Endothelial cell of umbilical vein (primary cell): Measurements from ENCODE around the gene ROCK2. TPM values are rescaled to one million over a fixed set of nuclear protein-coding genes. Genes with fewer than 3 reads are reported as not detected.

Experiments
- BruUV-seq: library from RNA; stranded (reverse); fragments of 400-500 nt; replicated peaks from 2 replicates; lab custom pipeline; 2021; lab: Mats Ljungman, UMichigan
- CTCF ChIA-PET: fragments of 300-600, 350-600 bp; sonication (Branson Sonifier 250); formaldehyde crosslinking; loops from one replicate; lab custom pipeline; 2021; ENCODE audit warnings: antibody characterized with exemption, inconsistent platforms; lab: Charles Lee
- POLR2A ChIA-PET: fragments of 300-600, 350-600 bp; sonication (Branson Sonifier 250); formaldehyde crosslinking; loops from one replicate; lab custom pipeline; 2021; ENCODE audit warnings: antibody characterized with exemption, inconsistent platforms; lab: Charles Lee
- DNase-seq: peaks from one replicate; pipeline ENCODE4 v3.0.0-alpha.2; 2011; ENCODE audit warnings: low read depth, low spot score
- FAIRE-seq: peaks from 2 replicates; lab custom pipeline; 2011; peaks lifted over from hg19 to GRCh38; lab: Jason Lieb, UNC
- H2AFZ ChIP-seq: 2 replicates; pipeline ENCODE4 v1.6.0; 2012; ENCODE audit warnings: low read depth, low read length, control low read depth, inconsistent platforms
- H3K27ac ChIP-seq: 2 replicates; pipeline ENCODE4 v1.5.1; 2011; ENCODE audit warnings: low read depth, mild to moderate bottlenecking, control low read depth, low read length, moderate library complexity; ENCODE audit not compliant: insufficient read depth
- H3K27me3 ChIP-seq, 2 experiments: 2 replicates each; pipeline versions ENCODE4 v1.6.0 to v1.6.1; 2011; ENCODE audit warnings: low read length in 2 of 2, mixed read lengths in 1 of 2; ENCODE audit not compliant: control insufficient read depth in 2 of 2, insufficient read depth in 2 of 2
- H3K36me3 ChIP-seq, 2 experiments: 2 replicates in 1 of 2; 3 replicates in 1 of 2; pipeline ENCODE4 v1.5.1; 2011; ENCODE audit warnings: low read length in 2 of 2, mild to moderate bottlenecking in 1 of 2, moderate library complexity in 1 of 2; ENCODE audit not compliant: control insufficient read depth in 2 of 2, insufficient read depth in 2 of 2; ENCODE audit errors: extremely low read depth in 1 of 2
- H3K4me1 ChIP-seq: 3 replicates; pipeline ENCODE4 v1.5.1; 2011; ENCODE audit warnings: mild to moderate bottlenecking, low read length; ENCODE audit not compliant: control insufficient read depth, insufficient read depth; ENCODE audit errors: extremely low read depth
- H3K4me2 ChIP-seq: 2 replicates; pipeline ENCODE4 v1.6.1; 2011; ENCODE audit warnings: low read length, control low read depth, mixed read lengths; ENCODE audit not compliant: insufficient read depth
- H3K4me3 ChIP-seq, 3 experiments: fragments of 200-600 bp in 1 of 3; sonication (generic), shearing (Covaris generic) in 1 of 3; replicated peaks in 1 of 3; 2 replicates each; pipeline ENCODE4 v1.5.1; 2011 to 2016; ENCODE audit warnings: control low read depth in 3 of 3, low read length in 3 of 3, mild to moderate bottlenecking in 2 of 3, inconsistent platforms in 1 of 3, low read depth in 1 of 3, moderate library complexity in 1 of 3; ENCODE audit not compliant: insufficient read depth in 1 of 3
- H3K79me2 ChIP-seq: 2 replicates; pipeline ENCODE4 v1.6.0; 2012; ENCODE audit warnings: low read length, inconsistent platforms; ENCODE audit not compliant: control insufficient read depth, insufficient read depth
- H3K9ac ChIP-seq: replicated peaks from 2 replicates; pipeline ENCODE3; 2011; ENCODE audit warnings: low read length, control low read depth; ENCODE audit not compliant: insufficient read depth; ENCODE audit errors: extremely low read depth
- H3K9me1 ChIP-seq: replicated peaks from 3 replicates; pipeline ENCODE4 v1.6.0; 2011; ENCODE audit warnings: mild to moderate bottlenecking, low read length; ENCODE audit not compliant: control insufficient read depth, insufficient read depth; ENCODE audit errors: extremely low read depth
- H3K9me3 ChIP-seq: replicated peaks from 2 replicates; pipeline ENCODE4 v1.5.1; 2012; ENCODE audit warnings: low read length, inconsistent platforms; ENCODE audit not compliant: control insufficient read depth, insufficient read depth
- H4K20me1 ChIP-seq: replicated peaks from 2 replicates; pipeline ENCODE3; 2011; ENCODE audit warnings: mild to moderate bottlenecking, low read length; ENCODE audit not compliant: control insufficient read depth, insufficient read depth; ENCODE audit errors: extremely low read depth
- EZH2 ChIP-seq: IDR thresholded peaks from 2 replicates; pipeline ENCODE4 v1.6.1; 2012; ENCODE audit warnings: borderline replicate concordance, low read depth, mild to moderate bottlenecking, moderate library complexity, low read length, inconsistent platforms; ENCODE audit not compliant: severe bottlenecking
- FOS ChIP-seq: IDR thresholded peaks from 2 replicates; pipeline ENCODE4 v1.6.1; 2011; ENCODE audit warnings: mild to moderate bottlenecking, low read length, moderate library complexity, borderline replicate concordance; ENCODE audit not compliant: insufficient read depth
- GATA2 ChIP-seq: IDR thresholded peaks from 2 replicates; pipeline ENCODE4 v1.7.0; 2011; ENCODE audit warnings: low read depth, mild to moderate bottlenecking, moderate library complexity, mixed read lengths, low read length; ENCODE audit not compliant: insufficient read length, insufficient read depth
- JUN ChIP-seq: IDR thresholded peaks from 2 replicates; pipeline ENCODE4 v1.6.1; 2011; ENCODE audit warnings: borderline replicate concordance, low read depth; ENCODE audit not compliant: insufficient read length, insufficient read depth
- MYC ChIP-seq: IDR thresholded peaks from one replicate; pipeline ENCODE4 v1.6.1; 2011; ENCODE audit warnings: mild to moderate bottlenecking, low read depth, low read length
- POLR2A ChIP-seq: IDR thresholded peaks from 2 replicates; pipeline ENCODE4 v1.6.1; 2012; ENCODE audit warnings: low read depth, mild to moderate bottlenecking, control low read depth, low read length
- POLR2AphosphoS5 ChIP-seq: IDR thresholded peaks from 2 replicates; pipeline ENCODE4 v1.6.1; 2012; ENCODE audit warnings: low read depth, mild to moderate bottlenecking, control low read depth, low read length, moderate library complexity; ENCODE audit not compliant: insufficient read depth
- dilution Hi-C: fragments of 300-500 bp; cut with MboI; formaldehyde crosslinking; loops from one replicate; pipeline ENCODE4 v1.15.0; 2019; ENCODE audit warnings: low sequenced_read_pairs; ENCODE audit not compliant: extremely low pct_ligation_motif_present
- intact Hi-C: fragments of 100-400 bp; cut with micrococcal nuclease; formaldehyde crosslinking; loops from one replicate; pipeline ENCODE4 v1.10.0; 2022
- polyA plus RNA-seq, 4 experiments: library from polyadenylated mRNA; depleted of rRNA in 3 of 4; stranded (reverse) in 3 of 4; unstranded in 1 of 4; fragments of >200 nt; gene quantifications; 2 replicates each; pipeline versions ENCODE4 v1.2.1 to v1.2.3, GENCODE V29; 2011 to 2012; ENCODE audit warnings: missing spikeins in 1 of 4
- total RNA-seq: library from RNA; stranded (reverse); gene quantifications from 2 replicates; pipeline ENCODE4 v1.2.3, GENCODE V29; 2021
- TF ChIP-seq, protein P1 (sequence below), 2 donors: IDR thresholded peaks; 1 replicate in 1 of 2; 2 replicates in 1 of 2; pipeline ENCODE4 v1.5.1; 2011; ENCODE audit warnings: low read length in 2 of 2, mild to moderate bottlenecking in 2 of 2, moderate library complexity in 2 of 2, control low read depth in 1 of 2, inconsistent platforms in 1 of 2, low read depth in 1 of 2; ENCODE audit not compliant: insufficient read depth in 1 of 2; ENCODE audit errors: extremely low read depth in 1 of 2
- TF ChIP-seq, protein P2 (sequence below): IDR thresholded peaks from 2 replicates; pipeline ENCODE4 v1.6.1; 2011; ENCODE audit not compliant: insufficient read depth, insufficient read length

ROCK2 gene
- total and polyA plus RNA-seq, 2 donors (not counting 3 experiments of a cell fraction or from before 2014, with no cell fraction given) = 5.2 to 56.5 TPM

DNA sequence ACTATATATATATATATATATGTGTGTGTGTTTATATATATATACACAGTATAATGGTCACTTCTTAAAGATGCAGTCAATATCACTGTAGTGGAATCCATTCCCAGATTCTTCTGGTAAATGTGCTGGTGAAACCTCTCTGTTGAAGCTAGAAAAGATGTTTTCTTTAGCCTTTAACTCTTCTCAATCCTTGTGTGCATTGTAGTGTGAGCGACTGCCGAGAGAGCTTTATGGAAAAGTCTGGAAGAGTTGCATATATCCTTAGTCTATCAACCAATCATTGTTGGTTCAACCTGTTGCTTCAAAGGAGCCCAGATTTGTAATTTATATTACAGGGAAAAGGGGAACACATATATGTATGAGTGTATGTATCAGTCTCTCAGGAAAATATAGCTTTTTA is 161.5 kb downstream of the ROCK2 start:
- H3K4me2 ChIP-seq = no peak overlapping the region
- dilution Hi-C loops = no loop called here
- no peak overlapping the region for H2AFZ ChIP-seq
- no peaks in the 10 kb centered on the region for H3K9me3 ChIP-seq
- TF ChIP-seq POLR2A (no peak), JUN (no peak), POLR2AphosphoS5 (no peak), EZH2 (no peak), MYC (no peak), FOS (no peak), GATA2 (no peak)
- TF ChIP-seq, protein P1, sequence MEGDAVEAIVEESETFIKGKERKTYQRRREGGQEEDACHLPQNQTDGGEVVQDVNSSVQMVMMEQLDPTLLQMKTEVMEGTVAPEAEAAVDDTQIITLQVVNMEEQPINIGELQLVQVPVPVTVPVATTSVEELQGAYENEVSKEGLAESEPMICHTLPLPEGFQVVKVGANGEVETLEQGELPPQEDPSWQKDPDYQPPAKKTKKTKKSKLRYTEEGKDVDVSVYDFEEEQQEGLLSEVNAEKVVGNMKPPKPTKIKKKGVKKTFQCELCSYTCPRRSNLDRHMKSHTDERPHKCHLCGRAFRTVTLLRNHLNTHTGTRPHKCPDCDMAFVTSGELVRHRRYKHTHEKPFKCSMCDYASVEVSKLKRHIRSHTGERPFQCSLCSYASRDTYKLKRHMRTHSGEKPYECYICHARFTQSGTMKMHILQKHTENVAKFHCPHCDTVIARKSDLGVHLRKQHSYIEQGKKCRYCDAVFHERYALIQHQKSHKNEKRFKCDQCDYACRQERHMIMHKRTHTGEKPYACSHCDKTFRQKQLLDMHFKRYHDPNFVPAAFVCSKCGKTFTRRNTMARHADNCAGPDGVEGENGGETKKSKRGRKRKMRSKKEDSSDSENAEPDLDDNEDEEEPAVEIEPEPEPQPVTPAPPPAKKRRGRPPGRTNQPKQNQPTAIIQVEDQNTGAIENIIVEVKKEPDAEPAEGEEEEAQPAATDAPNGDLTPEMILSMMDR (IDR thresholded peaks at IDR 0.05; ENCODE audit: extremely low read depth in 1 of 2, insufficient read depth in 1 of 2, low read depth in 1 of 2, low read length in 2 of 2) = no peak
- TF ChIP-seq, protein P2, sequence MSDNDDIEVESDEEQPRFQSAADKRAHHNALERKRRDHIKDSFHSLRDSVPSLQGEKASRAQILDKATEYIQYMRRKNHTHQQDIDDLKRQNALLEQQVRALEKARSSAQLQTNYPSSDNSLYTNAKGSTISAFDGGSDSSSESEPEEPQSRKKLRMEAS = no peak
- intact Hi-C loops = no loop called here
- FAIRE-seq (no peak), DNase-seq (no peak)
- no peaks in the 10 kb centered on the region for H3K79me2 ChIP-seq
- no peak overlapping the region for H3K4me3 ChIP-seq
- H3K4me1 ChIP-seq = peaks cover 9% of the 10 kb centered on the region
- no TSS peak for BruUV-seq
- H3K9ac ChIP-seq = no peak overlapping the region
- no peaks in the 10 kb centered on the region for H4K20me1 ChIP-seq
- H3K27me3 ChIP-seq = no peaks in the 10 kb centered on the region
- ChIA-PET CTCF (interaction anchor here (0.6 to 2.2 kb wide), 6 partner anchors 9 to 264 kb away, joined by 3 to 11 read pairs (median 4); no protein-coding TSS in a partner anchor), POLR2A (interaction anchor here (0.5 kb wide), 1 partner anchor 28 kb away, joined by 4 read pairs; no protein-coding TSS in a partner anchor)
- no peaks in the 10 kb centered on the region for H3K9me1 ChIP-seq
- peaks cover 0 to 5% of the 10 kb centered on the region in 2 experiments for H3K36me3 ChIP-seq
- no peak overlapping the region for H3K27ac ChIP-seq
